HG03159 (cell line): ENCODE results near the gene CACNA1C.
"Not testable (repeated sequence)": the region's sequence is repeated elsewhere in the genome, so short reads cannot be mapped to it uniquely, and the experiment has no call there.

Source experiments
- ATAC-seq: cut with Tn5 transposase; IDR thresholded peaks from one replicate; pipeline ENCODE4 v1.9.1; 2021; ENCODE audit warnings: mild to moderate bottlenecking, moderate library complexity; ENCODE audit not compliant: unreplicated experiment

Gene CACNA1C

GRCh38 chr12:2110127-2110526 is 57.3 kb downstream of the CACNA1C start:
- no peak for ATAC-seq

DNA sequence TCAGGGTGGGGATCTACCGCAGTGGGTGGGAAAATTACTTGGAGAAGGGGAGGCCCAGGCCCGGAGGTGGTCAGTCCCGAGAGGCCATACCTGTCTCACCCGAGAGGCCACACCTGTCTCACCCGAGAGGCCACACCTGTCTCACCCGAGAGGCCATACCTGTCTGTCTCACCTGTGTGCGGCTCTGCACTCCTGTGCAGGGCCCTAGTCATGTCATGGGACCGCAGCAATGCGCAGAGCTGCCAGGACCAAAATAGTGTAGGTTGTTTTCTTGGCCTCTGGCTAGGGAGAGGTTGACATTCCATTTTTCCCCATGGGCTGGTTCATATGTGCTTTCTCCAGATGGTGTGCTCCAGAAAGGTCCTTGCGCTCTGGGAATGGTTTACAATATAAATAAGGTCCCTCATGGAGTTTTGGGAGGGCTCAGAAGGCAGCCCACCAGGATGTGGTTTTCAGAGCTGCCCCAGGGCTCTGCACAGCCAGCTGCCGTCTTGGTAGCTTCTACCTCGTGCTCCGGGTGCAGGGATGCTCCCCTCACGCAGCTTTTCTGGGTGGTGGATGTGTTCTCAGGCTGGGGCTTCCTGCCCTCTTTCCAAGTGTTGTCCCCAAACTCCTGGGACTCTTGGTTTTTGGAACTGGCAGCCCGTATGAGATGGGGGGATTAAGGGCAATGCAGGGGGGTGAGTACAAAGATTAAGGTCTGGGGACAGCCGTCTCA is 58.2 kb downstream of the CACNA1C start:
- no peak for ATAC-seq

DNA sequence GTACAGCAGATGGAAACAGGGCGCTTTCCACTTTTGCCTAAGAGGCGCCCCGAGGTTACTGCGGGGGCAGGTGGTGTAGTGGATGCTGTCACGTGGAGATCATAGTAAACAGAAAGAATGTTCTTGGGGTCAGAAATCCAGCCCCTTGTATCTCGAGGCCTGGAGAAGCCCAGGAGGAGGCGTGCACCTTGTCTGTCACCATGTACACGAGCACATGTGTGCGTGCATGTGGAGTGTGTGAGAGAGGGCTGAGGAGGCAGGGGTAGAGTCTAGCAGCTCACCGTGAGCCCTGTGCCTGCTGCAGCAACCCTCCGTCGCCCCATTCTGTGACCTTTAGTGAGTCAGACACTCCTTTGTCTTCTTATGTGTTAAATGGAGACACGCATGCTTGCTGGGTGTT is 59.0 kb downstream of the CACNA1C start:
- no peak for ATAC-seq

DNA sequence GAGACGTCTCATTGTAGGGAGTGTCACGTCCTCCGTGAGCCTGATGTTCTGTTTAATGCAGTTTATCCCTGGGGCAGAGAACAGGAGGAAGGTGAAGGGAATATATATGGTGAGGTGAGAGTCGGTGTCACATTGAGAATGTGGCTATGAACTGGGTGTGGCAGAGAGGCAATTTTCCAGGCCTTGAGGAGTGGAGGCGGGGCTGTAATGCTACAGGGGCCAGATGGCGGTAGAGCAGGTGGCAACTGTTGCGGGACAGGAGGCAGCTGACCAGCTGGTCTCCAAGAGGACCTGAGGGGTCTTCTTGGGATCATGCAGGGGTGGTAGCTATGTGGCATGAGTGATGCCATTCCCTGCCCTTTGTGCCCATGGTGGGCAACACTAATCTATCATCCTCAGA is 59.6 kb downstream of the CACNA1C start:
- no peak for ATAC-seq

DNA sequence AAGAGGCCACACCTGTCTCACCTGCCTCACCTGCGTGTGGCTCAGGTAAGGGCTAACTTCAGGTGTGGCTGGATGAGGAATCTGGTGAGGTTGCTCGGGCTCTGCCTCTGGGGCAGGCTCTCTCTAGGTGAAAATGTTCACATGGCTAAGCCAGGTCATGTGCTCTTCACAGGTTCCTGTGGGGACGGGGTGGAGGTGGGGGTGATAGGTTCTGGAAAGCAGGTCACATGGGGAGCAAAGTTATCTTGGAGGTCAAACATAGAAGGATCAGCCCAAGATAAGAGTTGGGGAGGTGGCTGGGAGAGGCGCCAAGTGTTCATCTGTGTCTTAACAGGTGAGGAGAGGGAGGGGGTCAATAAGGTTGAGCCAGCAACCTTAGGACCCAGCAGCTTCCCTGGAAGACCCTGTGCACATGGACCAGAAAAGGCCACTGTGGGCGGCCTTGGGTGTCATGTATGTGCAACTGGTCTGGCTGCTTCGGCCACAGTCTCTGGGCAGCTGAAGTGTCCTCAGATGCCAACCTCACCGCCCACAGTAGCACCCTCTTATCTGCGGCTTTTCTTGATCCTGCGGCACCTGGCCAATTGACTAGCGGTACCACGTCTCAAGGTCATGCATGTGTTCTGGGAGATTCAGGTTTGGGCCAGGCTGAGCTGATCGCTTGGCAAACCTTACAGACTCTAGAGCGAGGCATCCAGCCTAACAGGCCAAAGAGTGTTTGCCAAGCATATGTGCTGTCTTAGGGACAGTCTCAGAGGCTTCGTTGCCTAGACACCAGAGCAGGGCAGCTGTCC is 60.5 kb downstream of the CACNA1C start:
- no peak for ATAC-seq

DNA sequence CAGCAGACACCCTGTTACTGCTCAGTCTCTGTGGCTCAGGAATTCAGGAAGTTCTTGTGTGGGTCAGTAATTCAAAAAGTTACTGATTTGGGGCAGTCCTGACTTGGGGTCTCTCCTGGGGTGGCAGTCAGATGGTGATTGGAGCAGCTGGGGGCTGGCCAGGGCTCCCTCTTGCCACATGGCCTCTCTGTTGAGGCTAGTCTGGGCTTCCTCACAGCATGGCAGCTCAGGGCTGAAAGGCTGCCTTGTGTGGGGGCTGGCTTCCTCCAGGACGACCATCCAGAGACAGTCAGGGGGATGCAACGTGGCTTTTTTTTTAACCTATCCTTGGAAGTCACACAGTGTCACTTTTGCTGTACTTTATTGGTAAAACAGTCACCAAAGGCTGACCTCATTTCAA is 61.3 kb downstream of the CACNA1C start:
- no peak for ATAC-seq

DNA sequence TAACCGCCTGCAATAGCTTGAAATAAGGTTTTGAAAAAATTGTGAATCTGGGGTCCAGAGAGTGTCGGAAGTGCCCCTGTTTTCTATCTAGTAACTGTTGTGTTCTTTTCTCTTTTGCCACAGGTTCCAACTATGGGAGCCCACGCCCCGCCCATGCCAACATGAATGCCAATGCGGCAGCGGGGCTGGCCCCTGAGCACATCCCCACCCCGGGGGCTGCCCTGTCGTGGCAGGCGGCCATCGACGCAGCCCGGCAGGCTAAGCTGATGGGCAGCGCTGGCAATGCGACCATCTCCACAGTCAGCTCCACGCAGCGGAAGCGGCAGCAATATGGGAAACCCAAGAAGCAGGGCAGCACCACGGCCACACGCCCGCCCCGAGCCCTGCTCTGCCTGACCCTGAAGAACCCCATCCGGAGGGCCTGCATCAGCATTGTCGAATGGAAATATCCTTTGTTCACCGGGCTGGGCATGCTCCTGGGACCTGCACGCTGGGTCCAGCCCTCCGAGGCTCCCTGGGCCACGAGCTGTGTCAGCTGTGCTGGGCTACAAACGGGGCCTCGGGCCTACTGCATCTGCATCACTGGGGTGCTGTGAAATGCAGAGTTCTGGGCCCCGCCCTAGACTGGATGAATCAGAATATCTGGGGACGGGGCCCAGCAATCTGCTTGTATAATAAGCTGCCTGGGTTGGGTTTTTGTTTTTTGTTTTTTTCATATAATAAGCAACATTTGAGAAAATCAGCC is 62.5 kb downstream of the CACNA1C start:
- no peak for ATAC-seq

GRCh38 chr12:2117541-2117940 is 64.8 kb downstream of the CACNA1C start:
- no peak for ATAC-seq

DNA sequence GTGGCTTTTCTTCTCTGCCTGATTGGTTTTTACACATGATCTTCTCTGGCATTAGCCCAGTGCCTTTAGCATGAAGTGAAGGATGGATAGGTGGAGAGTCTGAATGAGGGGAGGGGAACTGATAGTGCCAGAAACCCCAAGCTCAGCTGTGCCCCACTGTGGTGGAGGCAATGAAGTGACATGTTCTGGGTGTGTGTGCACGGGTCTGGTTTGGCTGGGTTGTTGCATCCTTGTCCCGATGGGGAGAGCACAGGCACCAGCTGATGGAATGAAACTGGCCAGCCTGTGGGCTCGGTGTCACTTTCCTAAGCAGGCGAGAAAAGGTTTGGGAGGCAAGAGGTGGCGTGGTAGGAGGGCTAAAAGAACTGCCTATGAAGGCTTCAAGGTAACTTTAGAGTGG is 65.3 kb downstream of the CACNA1C start:
- no peak for ATAC-seq

GRCh38 chr12:2118481-2119255 is 65.9 kb downstream of the CACNA1C start:
- ATAC-seq = no peak

- ATAC-seq = no peak
These were observed 66.5 kb downstream of the CACNA1C start for GRCh38 chr12:2119266-2119665.

DNA sequence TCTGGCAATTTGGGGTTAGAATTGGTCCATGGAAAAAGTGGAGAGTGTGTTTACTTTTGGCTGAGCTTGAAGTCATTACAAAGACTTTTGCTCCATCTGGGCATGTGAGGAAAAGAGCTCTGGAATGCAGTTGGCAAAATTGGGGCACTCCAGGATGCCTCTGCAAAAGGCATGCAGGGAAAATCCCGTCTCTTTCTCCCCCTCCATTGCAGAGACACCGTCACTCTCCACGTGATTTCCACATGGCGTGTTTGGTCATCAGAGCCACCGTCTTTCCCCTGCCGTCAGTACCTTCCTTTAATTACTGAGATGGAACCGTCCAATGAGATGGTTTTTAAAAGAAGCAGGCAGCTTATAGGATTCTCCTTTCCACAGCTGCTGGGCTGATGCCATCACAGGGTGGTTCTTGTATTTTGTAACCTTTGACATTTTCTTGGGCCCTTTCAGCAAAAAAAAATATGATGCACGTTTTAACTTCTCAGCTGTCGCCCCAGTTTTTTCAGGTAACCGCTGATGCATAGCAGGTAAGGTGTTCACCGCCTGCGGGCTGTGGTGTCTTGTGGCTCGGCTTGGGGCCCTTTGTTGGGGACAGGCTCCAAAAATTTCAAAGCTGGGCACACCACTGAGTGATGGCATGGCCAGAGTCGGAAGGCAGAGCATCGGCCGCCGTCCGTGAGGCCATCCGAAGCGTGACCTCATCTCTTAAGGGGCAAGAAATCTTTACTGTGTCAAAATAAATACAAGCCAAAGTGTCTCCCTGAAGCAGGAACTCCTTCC is 68.4 kb downstream of the CACNA1C start:
- ATAC-seq = no peak

GRCh38 chr12:2124466-2125023 is 71.8 kb downstream of the CACNA1C start:
- ATAC-seq = no peak

DNA sequence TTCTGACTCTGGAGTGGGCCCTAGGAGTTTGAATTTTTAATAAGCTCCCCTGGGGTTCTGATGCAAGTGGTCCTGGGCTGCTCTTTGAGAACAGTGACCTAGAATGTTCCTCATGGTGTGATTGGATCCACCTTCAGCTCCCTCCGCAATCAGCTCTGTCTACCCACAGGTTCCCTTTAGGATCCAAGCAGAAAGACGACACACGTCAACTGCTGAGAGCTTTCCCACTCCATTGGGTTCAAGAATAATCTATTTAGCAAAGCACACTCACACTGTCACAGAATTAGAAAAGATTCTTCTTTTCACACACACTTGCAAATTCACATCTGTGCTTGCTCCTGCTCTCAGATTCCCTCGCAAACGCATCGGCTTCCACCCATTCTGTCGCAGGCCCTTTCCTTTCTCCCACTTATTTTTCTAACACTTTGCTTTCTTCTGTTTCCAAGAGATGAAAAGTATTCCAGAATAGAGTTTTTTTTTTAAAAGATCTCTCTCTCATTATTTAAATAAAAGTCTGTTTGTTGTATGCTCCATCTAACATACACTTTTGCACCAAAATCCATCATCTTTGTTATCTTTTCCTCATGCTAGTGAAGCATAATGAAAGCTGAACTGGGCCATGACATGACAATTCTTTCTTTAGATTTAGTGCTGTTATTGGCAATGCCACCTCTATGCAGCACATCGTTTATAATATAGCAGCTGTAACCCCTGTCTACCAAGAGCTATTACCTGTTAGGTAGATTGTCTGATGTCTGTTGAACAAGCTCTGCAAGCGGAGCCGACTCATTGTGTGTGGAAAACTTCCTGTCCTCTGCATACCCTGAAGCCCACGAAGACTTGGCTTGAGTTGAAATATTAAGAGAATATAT is 73.1 kb downstream of the CACNA1C start:
- no peak for ATAC-seq

- no peak for ATAC-seq
These were observed 74.1 kb downstream of the CACNA1C start for GRCh38 chr12:2126676-2127406.

DNA sequence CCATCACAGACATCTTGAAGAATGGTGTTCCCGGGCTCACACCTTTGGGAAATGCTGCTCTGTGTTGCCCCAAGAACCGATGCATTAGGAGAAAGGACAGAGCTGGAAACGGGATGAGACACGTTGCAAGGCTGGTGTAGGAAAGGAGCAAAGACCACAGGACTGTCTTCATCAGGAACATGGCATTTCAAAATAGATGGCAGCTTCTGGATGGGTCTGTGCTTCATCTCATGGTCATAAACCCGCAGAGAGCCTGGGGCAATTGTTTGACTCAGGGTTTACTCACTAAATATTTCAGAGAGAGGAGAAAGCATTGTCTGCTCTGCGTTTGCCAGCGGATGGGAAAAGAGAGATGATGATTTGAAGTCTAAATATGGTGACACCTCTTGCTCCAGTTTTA is 76.3 kb downstream of the CACNA1C start:
- ATAC-seq = no peak

DNA sequence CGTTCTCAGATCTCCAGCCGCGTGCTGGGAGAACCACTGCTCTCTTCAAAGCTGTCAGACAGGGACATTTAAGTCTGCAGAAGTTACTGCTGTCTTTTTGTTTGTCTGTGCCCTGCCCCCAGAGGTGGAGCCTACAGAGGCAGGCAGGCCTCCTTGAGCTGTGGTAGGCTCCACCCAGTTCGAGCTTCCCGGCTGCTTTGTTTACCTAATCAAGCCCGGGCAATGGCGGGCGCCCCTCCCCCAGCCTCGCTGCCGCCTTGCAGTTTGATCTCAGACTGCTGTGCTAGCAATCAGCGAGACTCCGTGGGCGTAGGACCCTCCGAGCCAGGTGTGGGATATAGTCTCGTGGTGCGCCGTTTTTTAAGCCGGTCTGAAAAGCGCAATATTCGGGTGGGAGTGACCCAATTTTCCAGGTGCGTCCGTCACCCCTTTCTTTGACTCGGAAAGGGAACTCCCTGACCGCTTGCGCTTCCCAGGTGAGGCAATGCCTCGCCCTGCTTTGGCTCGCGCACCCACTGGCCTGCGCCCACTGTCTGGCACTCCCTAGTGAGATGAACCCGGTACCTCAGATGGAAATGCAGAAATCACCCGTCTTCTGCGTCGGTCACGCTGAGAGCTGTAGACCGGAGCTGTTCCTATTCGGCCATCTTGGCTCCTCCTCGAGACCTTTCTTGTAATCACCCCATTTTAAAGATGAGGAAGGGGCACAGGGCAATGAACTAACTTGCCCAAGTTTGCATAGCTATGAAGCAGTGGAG is 83.1 kb downstream of the CACNA1C start:
- not testable (repeated sequence) for ATAC-seq

DNA sequence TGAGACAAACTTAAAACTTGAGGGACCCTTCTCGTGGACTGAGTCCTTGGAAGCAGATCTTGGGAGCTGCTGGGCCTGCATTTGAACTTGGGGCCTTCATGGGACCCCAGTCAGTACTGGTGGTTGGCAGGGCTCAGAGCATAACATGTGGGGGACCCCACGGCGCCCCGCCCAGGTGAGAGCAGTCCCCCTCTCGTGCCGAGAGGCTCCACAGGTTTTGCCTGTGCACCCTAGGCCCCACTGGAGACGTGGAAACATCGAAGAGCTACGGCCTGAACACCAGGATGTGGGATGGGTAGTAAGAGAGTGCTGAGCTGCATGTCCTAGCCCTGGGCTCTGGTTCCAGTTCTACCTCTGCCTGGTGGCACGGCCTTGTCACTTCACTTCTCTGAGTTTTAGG is 84.1 kb downstream of the CACNA1C start:
- ATAC-seq = no peak
